ENCODE results near the gene NUB1.

GRCh38 chr7:151373599-151373998 is 32.0 kb downstream of the NUB1 start:
- TF ChIP-seq CTCF (IDR thresholded peaks at IDR 0.05; ENCODE audit: low read depth, low read length, poor library complexity, severe bottlenecking) (no peak), EZH2phosphoT487 (IDR thresholded peaks at IDR 0.05; ENCODE audit: borderline replicate concordance, low read length) (no peak)
